ENCODE results near the gene MIPOL1. TPM values are rescaled to one million over a fixed set of nuclear protein-coding genes. Genes with fewer than 3 reads are reported as not detected.

The MIPOL1 gene
- total and polyA plus RNA-seq, 2 of the 13 experiments (the other 11 are each of a cell fraction or from before 2014, with no cell fraction given), result 8.6 to 34.2 TPM

- TF ChIP-seq HNF1A (IDR thresholded peaks at IDR 0.05; ENCODE audit: low read depth), result peak; percentile 89
- TF ChIP-seq HNF1A (CRISPR knock-in tag; IDR thresholded peaks at IDR 0.05; ENCODE audit: borderline replicate concordance), result peak; percentile 76; the same call in 1 of the 2 replicates
- TF ChIP-seq NFAT5 (CRISPR knock-in tag; IDR thresholded peaks at IDR 0.05), result no peak
- TF ChIP-seq CBX5 (CRISPR knock-in tag; IDR thresholded peaks at IDR 0.05; ENCODE audit: borderline replicate concordance), result no peak
- TF ChIP-seq SMYD3 (CRISPR knock-in tag; IDR thresholded peaks at IDR 0.05), result 0 out of 2 replicates have a peak, but pooled peaks have one; percentile 17
- TF ChIP-seq CCAR2 (optimal IDR thresholded peaks at IDR 0.05; ENCODE audit: low read depth, low read length), result no peak
- TF ChIP-seq ZNF20 (CRISPR knock-in tag; IDR thresholded peaks at IDR 0.05), result no peak
- no peak for TF ChIP-seq GTF3A (CRISPR knock-in tag; conservative IDR thresholded peaks at IDR 0.05)
- no peak for TF ChIP-seq GMEB2 (CRISPR knock-in tag; IDR thresholded peaks at IDR 0.05; ENCODE audit: low read depth)
- TF ChIP-seq ZNF343 (CRISPR knock-in tag; IDR thresholded peaks at IDR 0.05), result no peak
- no peak for TF ChIP-seq FOXK2 (IDR thresholded peaks at IDR 0.05)
- TF ChIP-seq ZNF883 (CRISPR knock-in tag; IDR thresholded peaks at IDR 0.05; ENCODE audit: not compliant biosample characterization), result no peak
- no peak for TF ChIP-seq NR1H2 (CRISPR knock-in tag; IDR thresholded peaks at IDR 0.05; ENCODE audit: borderline replicate concordance, low read depth)
- TF ChIP-seq ETS1 (CRISPR knock-in tag; IDR thresholded peaks at IDR 0.05), result no peak
- TF ChIP-seq SP1 (IDR thresholded peaks at IDR 0.05), result no peak
- TF ChIP-seq SP1 (CRISPR knock-in tag; IDR thresholded peaks at IDR 0.05), result no peak
- no peak for TF ChIP-seq ZNF709 (CRISPR knock-in tag; IDR thresholded peaks at IDR 0.05)
- TF ChIP-seq HES4 (CRISPR knock-in tag; IDR thresholded peaks at IDR 0.05; ENCODE audit: borderline replicate concordance), result no peak
- TF ChIP-seq ZNF768 (CRISPR knock-in tag; IDR thresholded peaks at IDR 0.05), result no peak
These were observed 215.8 kb downstream of the MIPOL1 start (continued) for GRCh38 chr14:37413504-37414003.
